Measurements from ENCODE around the gene RBM33.

RBM33 gene

DNA sequence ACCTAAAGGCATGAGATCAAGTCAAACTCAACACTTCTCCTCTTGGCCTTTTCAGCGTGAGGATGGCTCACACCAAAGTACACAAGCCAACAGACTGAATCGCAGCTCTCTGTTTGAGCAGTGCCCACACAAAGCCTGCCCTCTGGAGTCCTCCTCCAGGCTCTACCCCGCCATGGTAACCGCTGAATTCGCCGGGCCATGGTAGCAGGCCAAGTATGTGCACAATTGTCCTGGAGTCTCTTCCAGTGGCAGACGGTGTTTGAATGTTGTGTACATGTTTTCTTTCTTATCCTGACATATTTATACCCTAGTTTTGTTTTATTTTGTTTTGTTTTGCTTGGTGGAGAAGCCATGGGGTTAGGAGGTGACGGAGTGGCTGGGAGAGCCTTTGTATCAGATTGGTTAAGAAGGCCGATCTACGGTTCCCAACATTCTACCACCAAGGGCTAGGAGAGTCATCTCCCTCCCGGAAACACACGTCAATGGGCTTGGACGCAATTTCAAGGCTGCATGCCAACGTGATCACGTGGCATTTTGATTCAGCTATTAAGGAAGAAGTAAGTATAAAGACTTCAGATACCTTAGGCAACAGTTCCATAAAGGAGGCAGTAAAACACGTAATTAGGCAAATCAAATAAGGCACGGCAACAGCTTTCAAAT, 179.9 kb downstream of the RBM33 start:
- no peak for DNase-seq (ENCODE audit: low read depth)

DNA sequence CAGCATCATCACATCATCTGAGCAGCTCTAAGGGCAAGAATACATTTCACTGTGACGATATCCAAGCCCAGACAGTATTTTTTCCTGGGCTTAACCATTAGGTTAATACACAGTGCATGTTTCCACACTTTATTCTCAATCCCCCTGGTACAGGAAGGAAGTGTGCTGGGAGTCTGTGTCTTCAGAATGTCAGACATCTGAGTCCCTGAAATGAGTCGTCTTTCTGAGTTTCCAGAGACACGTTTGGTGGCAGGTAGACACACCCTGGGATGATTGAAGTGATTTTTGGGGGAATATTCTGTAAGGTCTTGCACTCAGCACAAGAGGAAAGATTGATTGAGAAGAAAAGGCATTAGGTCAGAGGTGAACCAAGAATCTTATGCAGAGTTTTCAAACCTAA, 180.9 kb downstream of the RBM33 start:
- no peak for DNase-seq (ENCODE audit: low read depth)

DNA sequence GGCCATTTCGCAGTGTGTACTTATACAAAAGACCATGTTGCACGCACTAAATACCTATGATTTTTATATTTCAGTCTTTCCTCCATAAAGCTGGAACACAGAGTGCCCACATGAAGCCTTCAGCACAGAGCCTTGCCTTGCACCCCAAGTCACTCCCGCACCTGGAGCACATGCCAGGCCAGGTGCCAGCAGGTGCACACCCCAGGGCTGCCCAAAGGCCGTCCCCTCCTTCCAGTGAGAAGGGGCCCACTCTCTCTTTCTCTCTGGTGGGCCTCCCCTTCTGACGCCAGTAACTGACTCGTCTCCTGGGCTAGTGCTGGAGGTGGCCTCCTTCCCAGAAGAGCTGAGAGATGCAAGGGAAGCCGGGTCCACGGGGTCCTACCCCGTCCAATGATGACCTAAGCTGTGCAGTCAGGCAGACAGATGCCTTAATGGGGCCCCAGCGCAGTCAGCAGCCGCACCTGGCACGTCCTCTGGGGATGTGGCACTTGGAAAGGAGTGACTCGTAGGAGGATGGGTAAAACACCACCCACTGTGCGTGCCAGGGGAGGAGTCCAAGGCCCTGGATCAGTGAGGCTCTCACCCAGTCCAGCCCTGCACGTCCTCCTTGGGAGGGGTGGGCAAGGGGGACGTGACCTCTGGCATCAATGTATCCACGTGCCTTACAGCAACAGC, 185.5 kb downstream of the RBM33 start:
- no peak for DNase-seq (ENCODE audit: low read depth)
